Inflammatory macrophage treated with lipopolysaccharide for 1 hour (primary cell): ENCODE measurements around the gene LRP5.
"Not testable (repeated sequence)": the region's sequence is repeated elsewhere in the genome, so short reads cannot be mapped to it uniquely, and the experiment has no call there.

Experiments used
- DNase-seq, 2 donors: peaks; one replicate each; pipeline ENCODE4 v3.0.0-alpha.2; 2020 to 2022

Gene LRP5

GRCh38 chr11:68329978-68330699 lies 17.7 kb downstream of the LRP5 start:
- no peak for DNase-seq

- no peak for DNase-seq
Observed at GRCh38 chr11:68330700-68331337, 18.4 kb downstream of the LRP5 start.

- no peak for DNase-seq
Observed at GRCh38 chr11:68331338-68331947, 19.1 kb downstream of the LRP5 start.

- DNase-seq, result no peak
Observed at GRCh38 chr11:68332186-68332585, 19.8 kb downstream of the LRP5 start.

GRCh38 chr11:68333173-68333572 lies 20.8 kb downstream of the LRP5 start:
- DNase-seq, result no peak

- no peak for DNase-seq
Observed at GRCh38 chr11:68334923-68335322, 22.5 kb downstream of the LRP5 start.

GRCh38 chr11:68335683-68336082 lies 23.3 kb downstream of the LRP5 start:
- DNase-seq, result peak; percentile 31 to 45

GRCh38 chr11:68336716-68337115 lies 24.3 kb downstream of the LRP5 start:
- no peak for DNase-seq

GRCh38 chr11:68337399-68337835 lies 25.0 kb downstream of the LRP5 start:
- DNase-seq, result peak; percentile 72 to 78

GRCh38 chr11:68338051-68338780 lies 25.8 kb downstream of the LRP5 start:
- DNase-seq, result no peak

GRCh38 chr11:68340003-68340767 lies 27.8 kb downstream of the LRP5 start:
- DNase-seq, result no peak

- DNase-seq, result no peak
Observed at GRCh38 chr11:68340784-68341556, 28.6 kb downstream of the LRP5 start.

- DNase-seq, result no peak
Observed at GRCh38 chr11:68341557-68342458, 29.4 kb downstream of the LRP5 start.

- DNase-seq, result no peak
Observed at GRCh38 chr11:68342459-68343158, 30.2 kb downstream of the LRP5 start.

- DNase-seq, result no peak
Observed at GRCh38 chr11:68343761-68344256, 31.4 kb downstream of the LRP5 start.

- not testable (repeated sequence) for DNase-seq
Observed at GRCh38 chr11:68344821-68345220, 32.4 kb downstream of the LRP5 start.

- no peak for DNase-seq
Observed at GRCh38 chr11:68345776-68346461, 33.5 kb downstream of the LRP5 start.

GRCh38 chr11:68346462-68346790 lies 34.0 kb downstream of the LRP5 start:
- no peak for DNase-seq

GRCh38 chr11:68347345-68347744 lies 35.0 kb downstream of the LRP5 start:
- no peak for DNase-seq
